Measurements from ENCODE around the gene ADAM33. TPM values are rescaled to one million over a fixed set of nuclear protein-coding genes. Genes with fewer than 3 reads are reported as not detected.

Gene ADAM33
- total RNA-seq, 1 experiment from 2014 or later: 0.23 TPM

GRCh38 chr20:3677733-3678132 is 4.1 kb downstream of the ADAM33 start:
- no peak for DNase-seq
- Mint-ChIP-seq H3K9me3 (ENCODE audit: unreplicated experiment) (no peaks in the 10 kb centered on the region), H3K36me3 (ENCODE audit: insufficient read depth, unreplicated experiment) (no peaks in the 10 kb centered on the region), H3K4me1 (ENCODE audit: low read depth, unreplicated experiment) (no peaks in the 10 kb centered on the region), H3K4me3 (ENCODE audit: unreplicated experiment) (no peak overlapping the region), H3K27me3 (ENCODE audit: insufficient read depth, unreplicated experiment) (peaks cover 18% of the 10 kb centered on the region), H3K27ac (ENCODE audit: unreplicated experiment) (no peak overlapping the region)
- ChIA-PET POLR2A (no interaction called here), CTCF (interaction anchor here (1.6 to 3.5 kb wide), 6 partner anchors 9 to 104 kb away, joined by 5 to 61 read pairs (median 14); partner anchors contain the start of genes ADISSP and SPEF1)
- no peak for TF ChIP-seq CTCF (IDR thresholded peaks at IDR 0.05; ENCODE audit: insufficient read depth in 1 of 2, low read depth in 1 of 2, low read length in 1 of 2, severe bottlenecking in 1 of 2, unreplicated experiment in 1 of 2)
- Histone ChIP-seq H3K9me3 (no peaks in the 10 kb centered on the region), H3K27me3 (replicated peaks; ENCODE audit: control insufficient read depth, insufficient read depth, low read length) (peaks cover 3% of the 10 kb centered on the region; the same call in 1 of the 2 replicates), H3K4me3 (ENCODE audit: low read depth, low read length) (no peak overlapping the region), H3K36me3 (ENCODE audit: control insufficient read depth, insufficient read depth, low read length) (no peaks in the 10 kb centered on the region), H3K4me1 (no peaks in the 10 kb centered on the region)
- BruUV-seq (replicated peaks): no TSS peak
- intact Hi-C loops (cut with micrococcal nuclease; ENCODE audit: unreplicated experiment): no loop called here

GRCh38 chr20:3674995-3675900 is 6.6 kb downstream of the ADAM33 start:
- no peak overlapping the region for H3K4me3 ChIP-seq (ENCODE audit: low read depth, low read length)
- ChIA-PET POLR2A (no interaction called here), CTCF (interaction anchor here (1.0 to 2.5 kb wide), 5 partner anchors 35 to 106 kb away, joined by 3 to 61 read pairs (median 8); partner anchors contain the start of gene SPEF1)
- Mint-ChIP-seq H3K4me3 (ENCODE audit: unreplicated experiment) (no peak overlapping the region), H3K27ac (ENCODE audit: unreplicated experiment) (no peak overlapping the region), H3K27me3 (ENCODE audit: insufficient read depth, unreplicated experiment) (peaks cover 20% of the 10 kb centered on the region), H3K9me3 (ENCODE audit: unreplicated experiment) (no peaks in the 10 kb centered on the region), H3K36me3 (ENCODE audit: insufficient read depth, unreplicated experiment) (no peaks in the 10 kb centered on the region), H3K4me1 (ENCODE audit: low read depth, unreplicated experiment) (no peaks in the 10 kb centered on the region)
- intact Hi-C loops (cut with micrococcal nuclease; ENCODE audit: unreplicated experiment): no loop called here
- H3K27me3 ChIP-seq (replicated peaks; ENCODE audit: control insufficient read depth, insufficient read depth, low read length): peaks cover 3% of the 10 kb centered on the region; the same call in 1 of the 2 replicates
- no peaks in the 10 kb centered on the region for H3K36me3 ChIP-seq (ENCODE audit: control insufficient read depth, insufficient read depth, low read length)
- no peak for TF ChIP-seq CTCF (IDR thresholded peaks at IDR 0.05; ENCODE audit: insufficient read depth in 1 of 2, low read depth in 1 of 2, low read length in 1 of 2, severe bottlenecking in 1 of 2, unreplicated experiment in 1 of 2)
- no TSS peak for BruUV-seq (replicated peaks)
- no peak for DNase-seq
- no peaks in the 10 kb centered on the region for H3K9me3 ChIP-seq
- H3K4me1 ChIP-seq: no peaks in the 10 kb centered on the region

- H3K4me3 ChIP-seq (ENCODE audit: low read depth, low read length): no peak overlapping the region
- H3K4me3 Mint-ChIP-seq (ENCODE audit: unreplicated experiment): no peak overlapping the region
- H3K36me3 Mint-ChIP-seq (ENCODE audit: insufficient read depth, unreplicated experiment): no peaks in the 10 kb centered on the region
- H3K36me3 ChIP-seq (ENCODE audit: control insufficient read depth, insufficient read depth, low read length): no peaks in the 10 kb centered on the region
- no peak for DNase-seq
- CTCF ChIA-PET: interaction anchor here (0.7 to 2.1 kb wide), 5 partner anchors 36 to 107 kb away, joined by 3 to 15 read pairs (median 5); partner anchors contain the start of genes ADISSP and SPEF1
- peaks cover 3% of the 10 kb centered on the region; the same call in 1 of the 2 replicates for H3K27me3 ChIP-seq (replicated peaks; ENCODE audit: control insufficient read depth, insufficient read depth, low read length)
- BruUV-seq (replicated peaks): no TSS peak
- H3K4me1 ChIP-seq: no peaks in the 10 kb centered on the region
- peaks cover 20% of the 10 kb centered on the region for H3K27me3 Mint-ChIP-seq (ENCODE audit: insufficient read depth, unreplicated experiment)
- no peaks in the 10 kb centered on the region for H3K9me3 ChIP-seq
- no peaks in the 10 kb centered on the region for H3K9me3 Mint-ChIP-seq (ENCODE audit: unreplicated experiment)
- H3K27ac Mint-ChIP-seq (ENCODE audit: unreplicated experiment): no peak overlapping the region
- no peak for TF ChIP-seq CTCF (IDR thresholded peaks at IDR 0.05; ENCODE audit: insufficient read depth in 1 of 2, low read depth in 1 of 2, low read length in 1 of 2, severe bottlenecking in 1 of 2, unreplicated experiment in 1 of 2)
- intact Hi-C loops (cut with micrococcal nuclease; ENCODE audit: unreplicated experiment): no loop called here
- POLR2A ChIA-PET: no interaction called here
- H3K4me1 Mint-ChIP-seq (ENCODE audit: low read depth, unreplicated experiment): no peaks in the 10 kb centered on the region
These were observed 7.4 kb downstream of the ADAM33 start for GRCh38 chr20:3674447-3674846.
